ENCODE measurements around the gene SLC6A6.

Gene SLC6A6

DNA sequence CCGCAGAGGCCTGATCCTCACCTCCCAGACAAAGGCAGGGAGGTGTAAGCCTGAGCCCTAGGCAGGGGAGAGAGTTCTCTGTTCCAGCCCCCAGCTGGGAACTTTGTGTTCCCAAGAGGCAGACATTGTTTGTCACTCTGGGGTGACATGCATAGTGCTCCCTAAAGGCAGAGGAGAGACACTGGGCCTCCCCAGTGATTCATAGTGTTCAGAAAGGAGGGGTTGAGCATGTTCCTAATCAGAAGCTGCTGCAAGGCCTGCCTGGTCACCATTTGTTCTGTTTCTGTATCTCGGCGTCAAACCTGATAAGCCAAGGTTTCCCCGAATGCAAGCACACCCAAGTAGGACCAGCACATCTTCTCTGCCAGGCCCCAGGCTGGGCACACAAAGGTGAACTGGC lies 24.0 kb upstream of the SLC6A6 start:
- Histone ChIP-seq H3K36me3 (ENCODE audit: control insufficient read depth, insufficient read depth, low read length) (no peaks in the 10 kb centered on the region), H3K27me3 (ENCODE audit: control insufficient read depth, insufficient read depth, low read length) (no peaks in the 10 kb centered on the region), H3K27ac (no peak overlapping the region), H3K79me2 (no peaks in the 10 kb centered on the region), H3K4me1 (no peaks in the 10 kb centered on the region), H2AFZ (no peak overlapping the region), H3K9ac (no peak overlapping the region), H3K4me2 (ENCODE audit: low read length) (no peak overlapping the region), H3K4me3 (ENCODE audit: low read depth, low read length) (no peak overlapping the region), H3K9me3 (ENCODE audit: control insufficient read depth, low read length) (no peaks in the 10 kb centered on the region)
- TF ChIP-seq CTCF (IDR thresholded peaks at IDR 0.05) = no peak

DNA sequence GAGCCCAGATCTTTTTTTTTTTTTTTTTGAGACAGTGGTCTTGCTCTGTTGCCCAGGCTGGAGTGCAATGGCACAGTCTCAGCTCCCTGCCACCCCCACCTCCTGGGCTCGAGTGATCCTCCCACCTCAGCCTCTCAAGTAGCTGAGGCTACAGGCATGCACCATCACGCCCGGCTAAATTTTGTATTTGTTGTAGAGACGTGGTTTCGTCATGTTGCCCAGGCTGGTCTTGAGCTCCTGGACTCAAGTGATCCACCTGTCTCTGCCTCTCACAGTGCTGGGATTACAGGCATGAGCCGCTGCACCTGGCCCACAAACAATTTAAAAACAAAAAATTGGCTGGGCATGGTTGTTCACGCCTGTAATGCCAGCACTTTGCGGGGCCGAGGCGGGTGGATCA lies 22.6 kb upstream of the SLC6A6 start:
- Histone ChIP-seq H2AFZ (no peak overlapping the region), H3K79me2 (no peaks in the 10 kb centered on the region), H3K4me2 (ENCODE audit: low read length) (no peak overlapping the region), H3K4me1 (no peaks in the 10 kb centered on the region), H3K4me3 (ENCODE audit: low read depth, low read length) (no peak overlapping the region), H3K9me3 (ENCODE audit: control insufficient read depth, low read length) (no peaks in the 10 kb centered on the region), H3K27me3 (ENCODE audit: control insufficient read depth, insufficient read depth, low read length) (no peaks in the 10 kb centered on the region), H3K36me3 (ENCODE audit: control insufficient read depth, insufficient read depth, low read length) (no peaks in the 10 kb centered on the region), H3K9ac (no peak overlapping the region), H3K27ac (no peak overlapping the region)
- TF ChIP-seq CTCF (IDR thresholded peaks at IDR 0.05) = no peak

- Histone ChIP-seq H3K36me3 (ENCODE audit: control insufficient read depth, insufficient read depth, low read length) (no peaks in the 10 kb centered on the region), H2AFZ (no peak overlapping the region), H3K4me2 (ENCODE audit: low read length) (no peak overlapping the region), H3K9me3 (ENCODE audit: control insufficient read depth, low read length) (no peaks in the 10 kb centered on the region), H3K4me1 (no peaks in the 10 kb centered on the region), H3K79me2 (no peaks in the 10 kb centered on the region), H3K27ac (no peak overlapping the region), H3K4me3 (ENCODE audit: low read depth, low read length) (no peak overlapping the region), H3K27me3 (ENCODE audit: control insufficient read depth, insufficient read depth, low read length) (no peaks in the 10 kb centered on the region), H3K9ac (no peak overlapping the region)
- no peak for TF ChIP-seq CTCF (IDR thresholded peaks at IDR 0.05)
Observed at GRCh38 chr3:14386254-14386653, 16.2 kb upstream of the SLC6A6 start.

DNA sequence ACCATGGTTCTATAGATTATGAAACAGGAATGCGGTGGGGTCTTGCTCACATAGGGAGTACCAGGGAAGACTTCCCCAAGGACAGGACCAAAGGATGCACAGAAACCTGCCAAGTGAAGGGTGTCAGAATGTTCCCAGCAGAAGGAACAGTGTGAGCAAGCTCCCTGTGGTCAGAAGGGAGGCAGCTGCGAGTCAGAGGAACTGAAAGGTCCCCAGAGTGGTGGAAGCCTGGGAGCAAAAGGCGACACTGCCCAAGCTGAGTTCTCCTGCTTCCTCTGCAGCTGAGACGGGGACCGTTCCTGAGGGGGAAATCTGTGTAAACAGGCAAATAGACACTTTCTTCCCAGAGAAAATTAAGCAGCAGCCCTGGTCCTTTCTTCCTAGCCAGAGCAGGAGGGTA lies 14.2 kb upstream of the SLC6A6 start:
- no peak for TF ChIP-seq CTCF (IDR thresholded peaks at IDR 0.05)
- no peak overlapping the region for H3K27ac ChIP-seq

DNA sequence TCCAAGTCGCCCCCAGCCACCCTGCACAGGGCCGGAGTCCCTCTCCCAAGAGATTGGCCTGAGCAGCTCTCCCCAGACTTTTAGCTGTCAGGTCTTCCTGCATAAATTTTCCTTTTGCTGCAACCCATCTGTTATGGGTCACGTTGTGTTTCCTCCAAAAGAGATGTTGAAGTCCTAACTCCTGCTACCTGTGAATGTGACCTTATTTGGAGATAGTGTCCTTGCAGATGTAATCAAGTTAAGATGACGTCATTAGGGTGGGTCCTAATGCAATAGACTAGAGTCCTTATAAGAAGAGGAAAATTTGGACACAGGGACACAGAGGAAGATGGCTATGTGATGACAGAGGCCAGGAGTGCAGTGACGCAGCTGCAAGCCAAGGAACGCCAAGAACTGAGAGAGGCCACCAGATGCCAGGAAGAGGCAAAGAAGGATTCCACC lies 13.2 kb upstream of the SLC6A6 start:
- Histone ChIP-seq H3K4me2 (ENCODE audit: low read length) (no peak overlapping the region), H3K4me3 (ENCODE audit: low read depth, low read length) (no peak overlapping the region), H3K4me1 (no peaks in the 10 kb centered on the region), H3K27me3 (ENCODE audit: control insufficient read depth, insufficient read depth, low read length) (no peaks in the 10 kb centered on the region), H2AFZ (no peak overlapping the region), H3K36me3 (ENCODE audit: control insufficient read depth, insufficient read depth, low read length) (no peaks in the 10 kb centered on the region), H3K9ac (no peak overlapping the region), H3K27ac (no peak overlapping the region), H3K79me2 (no peaks in the 10 kb centered on the region), H3K9me3 (ENCODE audit: control insufficient read depth, low read length) (no peaks in the 10 kb centered on the region)
- TF ChIP-seq CTCF (IDR thresholded peaks at IDR 0.05) = no peak

More for the DNA sequence above, 14.2 kb upstream of the SLC6A6 start:
- H2AFZ ChIP-seq = no peak overlapping the region
- no peaks in the 10 kb centered on the region for H3K36me3 ChIP-seq (ENCODE audit: control insufficient read depth, insufficient read depth, low read length)
- H3K4me1 ChIP-seq = no peaks in the 10 kb centered on the region
- H3K4me3 ChIP-seq (ENCODE audit: low read depth, low read length) = no peak overlapping the region
- H3K27me3 ChIP-seq (ENCODE audit: control insufficient read depth, insufficient read depth, low read length) = no peaks in the 10 kb centered on the region
- H3K9ac ChIP-seq = no peak overlapping the region
- H3K4me2 ChIP-seq (ENCODE audit: low read length) = no peak overlapping the region
- no peaks in the 10 kb centered on the region for H3K9me3 ChIP-seq (ENCODE audit: control insufficient read depth, low read length)
- H3K79me2 ChIP-seq = no peaks in the 10 kb centered on the region
